ENCODE data around the gene NTF4.

DNA sequence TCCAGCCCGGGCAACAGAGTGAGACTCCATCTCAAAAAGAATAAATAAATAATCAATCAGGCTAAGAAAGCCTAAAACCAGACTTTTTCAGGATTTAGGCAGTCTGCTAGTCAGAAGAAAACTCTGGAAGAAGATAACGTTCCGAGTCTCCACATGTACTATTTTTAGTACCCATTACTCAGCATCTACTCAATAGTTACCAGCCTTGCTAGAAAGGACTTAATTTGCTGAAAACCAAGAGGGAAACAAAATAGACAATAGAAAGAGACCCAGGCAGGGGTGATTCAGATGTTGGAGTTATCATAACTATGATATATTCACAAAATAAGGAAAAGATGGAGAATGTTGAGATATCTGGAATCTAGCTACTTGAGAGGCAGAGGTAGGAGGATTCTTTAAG is 45.9 kb upstream of the NTF4 start:
- no peak for TF ChIP-seq POLR2A (IDR thresholded peaks at IDR 0.05)
- TF ChIP-seq, protein P1, sequence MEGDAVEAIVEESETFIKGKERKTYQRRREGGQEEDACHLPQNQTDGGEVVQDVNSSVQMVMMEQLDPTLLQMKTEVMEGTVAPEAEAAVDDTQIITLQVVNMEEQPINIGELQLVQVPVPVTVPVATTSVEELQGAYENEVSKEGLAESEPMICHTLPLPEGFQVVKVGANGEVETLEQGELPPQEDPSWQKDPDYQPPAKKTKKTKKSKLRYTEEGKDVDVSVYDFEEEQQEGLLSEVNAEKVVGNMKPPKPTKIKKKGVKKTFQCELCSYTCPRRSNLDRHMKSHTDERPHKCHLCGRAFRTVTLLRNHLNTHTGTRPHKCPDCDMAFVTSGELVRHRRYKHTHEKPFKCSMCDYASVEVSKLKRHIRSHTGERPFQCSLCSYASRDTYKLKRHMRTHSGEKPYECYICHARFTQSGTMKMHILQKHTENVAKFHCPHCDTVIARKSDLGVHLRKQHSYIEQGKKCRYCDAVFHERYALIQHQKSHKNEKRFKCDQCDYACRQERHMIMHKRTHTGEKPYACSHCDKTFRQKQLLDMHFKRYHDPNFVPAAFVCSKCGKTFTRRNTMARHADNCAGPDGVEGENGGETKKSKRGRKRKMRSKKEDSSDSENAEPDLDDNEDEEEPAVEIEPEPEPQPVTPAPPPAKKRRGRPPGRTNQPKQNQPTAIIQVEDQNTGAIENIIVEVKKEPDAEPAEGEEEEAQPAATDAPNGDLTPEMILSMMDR (IDR thresholded peaks at IDR 0.05): no peak

Measured in breast epithelium (tissue), 3 donors.